ENCODE data around the gene PRICKLE1.
A peak's percentile ranks its signal among the peaks of the same experiment; 100 is the strongest.

GRCh38 chr12:42589465-42590329 is at the start of gene PRICKLE1:
- TF ChIP-seq CTCF (IDR thresholded peaks at IDR 0.05), result peak in 1 of 7 experiments; percentile 14
- TF ChIP-seq POLR2A (IDR thresholded peaks at IDR 0.05), result peak; percentile 22 to 33 (median 32)

Measured in body of pancreas (tissue), 4 donors.